CD4-positive, alpha-beta T cell treated with Interleukin-4 for 1 hour (primary cell): ENCODE results near the gene ZMYND8.
A peak's percentile ranks its signal among the peaks of the same experiment; 100 is the strongest.
"Not testable (repeated sequence)": the region's sequence is repeated elsewhere in the genome, so short reads cannot be mapped to it uniquely, and the experiment has no call there.

ENCODE experiments used
- DNase-seq, 2 donors: peaks; one replicate each; pipeline ENCODE4 v3.0.0-alpha.2; 2020 to 2022

Gene ZMYND8

DNA sequence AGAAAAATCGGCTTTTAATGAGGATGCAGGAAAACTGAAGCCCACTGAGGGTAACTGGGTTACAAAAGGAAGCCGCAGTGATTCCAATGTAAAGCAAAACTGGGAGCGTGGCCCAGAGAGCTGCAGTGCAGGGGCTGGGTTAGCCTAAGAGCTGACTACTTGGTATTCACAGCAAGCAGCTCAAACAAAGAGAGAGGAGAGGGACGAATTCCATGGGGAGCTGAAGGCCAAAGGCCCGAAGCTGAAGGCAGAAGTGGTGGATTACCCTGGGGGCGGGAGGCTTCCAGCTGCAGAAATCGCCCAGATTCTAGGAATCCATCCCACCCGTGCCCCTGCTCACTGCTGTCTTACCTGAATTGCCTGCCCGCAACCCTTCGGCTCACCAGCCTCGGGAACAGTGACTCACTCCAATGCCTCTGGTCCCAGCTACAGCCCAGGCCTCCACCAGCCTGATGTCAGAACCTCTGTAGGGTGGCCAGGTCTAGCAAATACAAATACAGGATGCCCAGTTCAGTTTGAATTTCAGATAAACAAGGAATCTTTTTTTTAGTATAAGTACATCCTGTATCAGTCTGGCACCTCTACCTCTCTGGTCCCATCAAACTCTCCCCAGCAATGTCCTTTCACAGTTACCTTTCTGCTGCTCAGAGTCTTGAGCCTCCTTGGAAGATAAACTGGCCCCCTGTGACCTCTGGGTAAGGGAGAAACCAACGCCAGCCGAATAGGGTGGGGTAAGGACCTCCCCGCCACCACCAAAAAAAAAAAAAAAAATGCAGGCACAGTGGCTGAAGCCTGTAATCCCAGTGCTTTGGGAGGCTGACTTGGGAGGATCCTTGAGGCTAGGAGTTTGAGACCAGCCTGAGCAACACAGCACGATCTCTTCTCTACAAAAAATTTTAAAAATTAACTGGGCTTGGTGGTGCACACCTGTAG lies 14.6 kb upstream of the ZMYND8 start:
- DNase-seq, result no peak

DNA sequence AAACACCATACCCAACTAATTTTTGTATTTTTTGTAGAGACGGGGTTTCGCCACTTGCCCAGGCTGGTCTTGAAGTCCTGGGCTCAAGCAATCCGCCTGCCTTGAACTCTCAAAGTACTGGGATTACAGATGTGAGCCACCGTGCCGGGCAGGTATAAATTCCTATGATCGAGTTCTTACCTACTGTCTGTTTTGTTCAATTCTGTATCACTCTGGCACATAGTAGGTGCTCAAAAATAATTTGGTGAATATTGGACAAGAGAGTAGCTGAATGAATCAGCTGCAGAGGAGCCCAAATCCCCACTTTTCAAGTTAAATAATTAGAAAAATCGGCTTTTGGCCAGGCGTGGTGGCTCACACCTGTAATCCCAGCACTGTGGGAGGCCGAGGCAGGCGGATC lies 13.7 kb upstream of the ZMYND8 start:
- no peak for DNase-seq

DNA sequence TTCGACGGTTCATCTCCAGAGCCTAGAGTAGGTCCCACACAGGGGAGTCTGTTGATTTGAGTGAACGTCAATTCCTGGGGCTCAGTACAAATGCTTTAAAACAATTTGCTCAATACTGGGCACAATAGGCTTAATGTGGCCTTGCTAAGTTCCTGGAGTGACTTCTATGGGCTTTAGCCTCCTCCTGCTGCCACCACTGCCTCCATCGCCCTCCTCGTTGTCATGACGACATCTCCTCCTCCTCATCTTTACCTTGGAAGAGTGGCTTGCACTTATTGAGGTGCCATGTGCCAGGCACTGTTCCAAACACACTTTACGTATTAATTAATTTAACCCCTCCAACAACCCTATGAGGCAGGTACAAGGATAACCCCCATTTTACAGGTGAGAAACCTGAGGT lies 11.8 kb upstream of the ZMYND8 start:
- DNase-seq, result no peak

DNA sequence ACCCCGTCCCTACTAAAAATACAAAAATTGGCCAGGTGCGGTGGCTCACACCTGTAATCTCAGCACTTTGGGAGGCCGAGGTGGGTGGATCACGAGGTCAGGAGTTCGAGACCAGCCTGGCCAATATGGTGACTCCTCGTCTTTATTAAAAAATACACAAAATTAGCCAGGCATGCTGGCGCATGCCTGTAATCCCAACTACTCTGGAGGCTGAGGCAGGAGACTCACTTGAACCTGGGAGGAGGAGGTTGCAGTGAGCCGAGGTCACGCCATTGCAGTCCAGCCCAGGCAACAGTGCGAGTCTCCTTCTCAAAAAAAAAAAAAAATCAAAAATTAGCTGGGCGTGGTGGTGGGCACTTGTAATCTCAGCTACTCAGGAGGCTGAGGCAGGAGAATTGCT lies 9.8 kb upstream of the ZMYND8 start:
- DNase-seq, result not testable (repeated sequence)

DNA sequence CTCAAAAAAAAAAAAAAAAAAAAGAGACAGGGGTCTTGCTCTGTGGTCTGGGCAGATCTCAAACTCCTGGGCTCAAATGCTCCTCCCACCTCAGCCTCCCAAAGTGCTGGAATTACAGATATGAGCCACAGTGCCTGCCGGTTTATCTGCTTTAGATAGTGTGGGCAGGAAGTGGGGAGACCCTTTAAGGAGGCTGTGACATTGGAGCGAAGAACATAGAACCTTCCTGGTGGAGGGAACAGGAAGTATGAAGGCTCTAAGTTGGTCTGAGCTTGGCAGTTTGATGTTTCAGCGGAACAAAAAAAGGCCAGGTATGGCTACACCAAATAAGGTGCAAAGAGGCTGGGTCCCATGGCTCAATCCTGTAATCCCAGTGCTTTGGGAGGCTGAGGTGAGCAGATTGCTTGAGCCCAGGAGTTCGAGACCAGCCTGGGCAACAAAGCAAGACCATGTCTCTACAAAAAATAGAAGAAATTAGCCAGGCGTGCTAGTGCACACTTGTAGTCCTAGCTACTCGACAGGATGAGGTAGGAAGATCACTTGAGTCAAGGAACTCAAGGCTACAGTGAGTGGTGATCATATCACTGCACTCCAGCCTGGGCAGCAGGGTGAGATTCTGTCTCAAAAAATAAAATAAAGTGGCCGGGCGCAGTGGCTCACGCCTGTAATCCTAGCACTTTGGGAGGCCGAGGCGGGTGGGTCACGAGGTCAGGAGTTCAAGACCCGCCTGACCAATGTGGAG lies 8.7 kb upstream of the ZMYND8 start:
- DNase-seq, result no peak

DNA sequence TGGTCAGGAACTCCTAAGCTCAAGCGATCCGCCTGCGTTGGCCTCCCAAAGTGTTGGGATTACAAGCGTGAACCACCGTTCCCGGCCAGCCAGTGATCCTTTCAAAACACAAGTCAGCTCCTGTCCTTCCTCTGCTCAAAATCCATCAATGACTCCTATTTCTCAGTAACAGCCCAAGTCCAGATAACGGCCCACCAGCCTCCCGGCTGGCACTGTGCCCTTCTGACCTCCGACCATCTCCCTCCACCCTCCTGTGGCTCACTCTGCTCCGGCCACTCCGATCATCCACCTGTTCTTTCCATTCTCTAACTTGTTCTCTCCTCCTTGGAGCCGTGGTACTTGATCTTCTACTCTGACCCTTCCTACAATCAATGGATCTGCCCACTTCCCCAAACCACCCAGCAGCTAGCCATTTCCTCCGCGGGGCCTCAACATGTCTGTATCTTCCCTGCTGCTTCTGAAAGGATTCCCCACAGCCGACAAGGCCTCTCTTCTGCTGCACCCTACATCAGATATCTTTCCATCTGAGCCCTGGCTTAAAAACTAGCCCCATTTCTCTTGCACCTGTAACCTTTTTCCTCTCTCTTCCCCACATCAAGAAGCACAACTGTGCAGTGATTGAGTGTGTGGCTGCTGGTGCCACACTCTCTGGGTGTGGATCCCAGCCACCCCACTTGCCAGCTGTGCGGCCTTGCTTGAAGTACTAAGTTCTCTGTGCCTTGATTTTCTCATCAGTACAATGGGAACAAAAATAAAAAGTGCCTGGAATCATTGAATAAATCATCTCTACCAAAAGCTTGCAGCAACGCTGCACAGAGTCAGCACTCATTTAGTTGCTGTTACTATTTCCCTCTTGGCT lies 6.1 kb upstream of the ZMYND8 start:
- DNase-seq, result no peak

DNA sequence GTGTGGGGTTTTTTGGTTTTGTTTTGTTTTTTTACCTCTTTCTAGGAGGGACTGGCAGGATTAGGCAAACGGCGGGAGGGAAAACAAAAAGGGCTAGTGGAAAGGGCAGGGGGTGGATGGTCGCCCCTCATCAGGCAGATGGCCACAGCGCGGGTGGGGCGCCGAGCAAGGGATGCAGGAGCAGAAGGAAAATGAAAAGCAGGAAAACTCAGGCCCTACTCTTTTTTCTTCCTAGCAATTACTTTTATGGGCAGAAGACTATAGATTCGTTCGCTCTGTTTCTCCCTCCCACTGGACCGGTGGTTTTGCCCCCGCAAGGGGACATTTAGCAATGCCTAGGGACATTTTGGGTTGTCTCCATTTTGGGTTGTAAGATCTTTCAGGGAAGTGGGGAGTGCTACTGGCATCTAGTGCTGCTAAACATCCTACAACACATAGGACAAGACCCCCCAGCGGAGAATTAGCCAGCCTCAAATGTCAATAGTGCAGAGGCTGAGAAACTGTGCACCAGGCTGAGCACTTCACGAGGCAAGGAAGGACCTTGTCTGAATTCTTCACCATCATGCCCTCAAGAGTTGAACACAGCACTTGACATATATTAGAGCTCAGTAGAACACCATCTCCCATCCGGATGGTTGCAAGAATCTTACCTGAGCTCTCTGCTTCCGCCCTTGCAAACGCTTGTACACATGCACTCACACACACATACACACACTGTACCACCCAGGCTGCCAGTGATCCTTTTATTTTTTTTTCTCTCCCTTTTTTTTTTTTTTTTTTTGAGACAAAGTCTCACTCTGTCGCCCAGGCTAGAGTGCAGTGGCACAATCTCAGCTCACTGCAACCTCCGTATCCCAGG lies 4.8 kb upstream of the ZMYND8 start:
- DNase-seq, result no peak

DNA sequence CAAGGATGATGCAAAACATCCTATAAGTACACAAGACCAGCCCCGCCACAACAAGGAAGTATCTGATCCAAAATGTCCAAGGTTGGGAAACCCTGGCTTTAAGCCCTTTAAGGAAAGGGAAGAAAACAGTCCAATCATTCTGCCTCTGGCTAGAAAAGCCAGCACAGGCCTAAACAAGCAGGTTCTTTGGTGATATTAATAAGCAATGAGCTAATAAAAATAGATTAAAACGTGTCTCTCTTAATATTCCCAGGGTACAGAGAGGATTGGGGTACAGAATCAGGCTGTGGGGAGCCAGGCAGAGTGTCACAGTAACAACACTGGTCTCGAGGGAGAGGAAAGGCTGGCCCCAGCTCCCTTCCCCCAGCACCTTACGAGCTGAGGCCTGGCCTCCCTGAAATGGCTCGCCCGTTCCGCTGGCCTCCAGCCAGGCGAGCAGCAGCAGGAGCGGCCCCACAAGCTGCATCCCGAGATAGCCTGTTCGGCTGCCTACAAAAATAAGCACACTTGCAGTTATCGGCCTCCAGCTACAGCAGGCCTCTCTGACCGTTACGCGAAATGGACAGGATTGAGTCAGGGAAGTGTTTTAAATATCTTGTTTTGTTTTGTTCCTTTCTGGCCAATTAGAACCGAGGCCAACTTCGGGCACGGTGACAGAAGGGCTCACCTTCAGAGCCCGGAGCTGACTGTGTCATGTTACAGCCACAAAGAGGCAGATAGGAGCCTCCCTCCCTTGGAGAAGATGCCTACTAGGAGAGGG lies 4.0 kb upstream of the ZMYND8 start:
- DNase-seq, result peak in 1 of 2 donors; percentile 27

DNA sequence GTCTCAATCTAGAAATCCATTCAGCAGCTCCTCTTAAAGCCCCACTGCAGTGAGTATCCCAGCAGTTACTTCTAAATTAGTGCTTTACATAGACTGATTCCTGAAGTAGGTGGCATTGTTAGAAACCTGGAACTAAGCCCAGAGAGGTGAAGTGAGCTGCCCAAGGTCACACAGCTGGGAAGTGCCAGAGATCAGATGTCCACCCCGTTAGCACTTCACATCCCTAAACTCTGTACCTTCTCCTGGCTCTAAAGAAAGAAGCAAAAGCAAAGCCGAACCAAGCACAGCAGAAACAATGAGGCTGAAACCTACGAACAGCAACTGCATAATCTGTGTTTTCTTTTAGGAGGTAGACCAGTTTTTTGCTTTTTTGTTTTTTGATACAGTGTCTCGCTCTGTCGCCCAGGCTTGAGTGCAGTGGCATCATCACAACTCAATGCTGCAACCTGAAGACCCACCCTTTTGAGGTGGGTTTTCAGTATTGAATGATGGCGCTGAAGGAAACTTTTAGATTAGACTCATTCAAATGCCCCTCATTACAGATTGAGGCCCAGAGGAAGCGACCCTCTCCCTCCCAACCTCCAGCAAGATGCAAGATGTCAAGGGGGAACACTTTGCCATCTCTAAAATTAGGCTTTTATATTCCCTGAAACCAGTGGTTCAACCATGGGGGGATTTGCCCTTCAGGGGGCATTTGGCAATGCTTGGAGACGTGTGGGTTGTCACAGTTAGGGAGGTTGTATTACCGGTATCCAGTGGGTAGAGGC lies 3.2 kb upstream of the ZMYND8 start:
- DNase-seq, result no peak

DNA sequence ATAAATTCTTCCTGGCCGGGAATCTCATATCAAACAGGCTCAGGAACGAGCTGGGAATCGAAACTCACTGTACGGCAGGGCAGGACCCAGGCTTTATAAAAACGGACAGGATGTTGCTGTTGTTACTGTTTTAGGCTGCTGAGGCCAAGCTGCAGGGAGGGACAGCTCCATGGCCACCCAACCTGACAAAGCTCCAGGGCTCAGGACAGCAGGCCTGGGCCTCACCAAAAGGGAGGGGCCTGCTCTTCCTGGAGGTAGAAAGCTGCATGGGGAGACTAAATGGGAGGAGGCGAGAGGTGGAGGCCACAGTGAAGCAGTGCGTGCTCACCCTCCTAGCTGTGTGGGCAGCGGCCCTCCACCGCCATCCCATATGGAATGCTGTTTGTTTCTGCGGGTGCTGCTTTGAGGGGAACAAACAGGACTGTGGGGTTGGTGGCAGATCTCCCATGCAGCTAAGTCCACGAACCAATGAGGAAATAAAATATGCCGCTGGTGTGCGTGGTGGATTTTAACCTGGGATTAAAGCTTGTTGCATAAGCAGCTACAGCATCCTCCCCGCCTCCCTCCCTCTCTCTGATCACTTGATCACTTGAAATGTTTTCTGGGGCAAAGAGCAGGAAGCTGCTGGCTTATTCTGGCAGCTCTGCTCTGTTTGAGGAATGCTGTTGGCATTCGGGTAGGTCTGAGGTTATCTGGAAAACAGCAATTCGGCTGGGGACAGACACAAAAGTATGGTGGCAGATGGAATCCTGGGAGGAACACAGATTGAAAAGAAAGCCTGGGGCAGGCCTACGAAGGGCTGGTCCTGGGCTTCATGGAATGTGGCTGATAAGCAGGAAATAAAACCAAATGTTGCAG lies 2.4 kb upstream of the ZMYND8 start:
- no peak for DNase-seq

DNA sequence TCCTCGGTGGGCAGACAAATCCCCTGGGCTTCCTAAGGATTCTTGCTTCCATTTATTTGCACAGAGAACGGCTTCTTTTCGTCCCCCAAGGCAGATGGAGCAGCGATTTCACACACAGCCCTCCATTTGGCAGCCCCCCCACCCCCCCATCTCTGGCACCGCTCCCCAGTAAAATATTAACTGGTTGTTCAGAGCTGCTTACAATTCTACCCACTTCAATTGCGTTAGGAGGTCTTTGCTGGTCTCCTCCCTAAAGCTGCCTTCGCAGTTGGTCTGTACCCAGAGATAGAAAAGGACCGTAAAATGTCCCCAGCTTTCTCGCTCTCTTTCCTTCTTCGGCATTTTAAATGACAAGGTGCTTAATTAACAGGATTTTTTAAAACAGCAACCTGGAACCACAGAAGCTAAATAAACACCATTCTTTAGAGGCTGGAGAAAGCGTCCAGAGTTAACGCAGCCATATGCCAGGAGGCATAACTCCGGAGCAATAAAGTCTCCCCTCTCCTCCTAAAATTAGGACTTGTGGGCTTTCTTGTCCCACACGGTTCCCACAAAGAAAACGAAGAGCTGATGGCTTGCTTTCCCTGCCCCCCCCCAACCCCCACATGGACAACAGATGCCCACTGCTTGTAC lies 1.7 kb upstream of the ZMYND8 start:
- no peak for DNase-seq

DNA sequence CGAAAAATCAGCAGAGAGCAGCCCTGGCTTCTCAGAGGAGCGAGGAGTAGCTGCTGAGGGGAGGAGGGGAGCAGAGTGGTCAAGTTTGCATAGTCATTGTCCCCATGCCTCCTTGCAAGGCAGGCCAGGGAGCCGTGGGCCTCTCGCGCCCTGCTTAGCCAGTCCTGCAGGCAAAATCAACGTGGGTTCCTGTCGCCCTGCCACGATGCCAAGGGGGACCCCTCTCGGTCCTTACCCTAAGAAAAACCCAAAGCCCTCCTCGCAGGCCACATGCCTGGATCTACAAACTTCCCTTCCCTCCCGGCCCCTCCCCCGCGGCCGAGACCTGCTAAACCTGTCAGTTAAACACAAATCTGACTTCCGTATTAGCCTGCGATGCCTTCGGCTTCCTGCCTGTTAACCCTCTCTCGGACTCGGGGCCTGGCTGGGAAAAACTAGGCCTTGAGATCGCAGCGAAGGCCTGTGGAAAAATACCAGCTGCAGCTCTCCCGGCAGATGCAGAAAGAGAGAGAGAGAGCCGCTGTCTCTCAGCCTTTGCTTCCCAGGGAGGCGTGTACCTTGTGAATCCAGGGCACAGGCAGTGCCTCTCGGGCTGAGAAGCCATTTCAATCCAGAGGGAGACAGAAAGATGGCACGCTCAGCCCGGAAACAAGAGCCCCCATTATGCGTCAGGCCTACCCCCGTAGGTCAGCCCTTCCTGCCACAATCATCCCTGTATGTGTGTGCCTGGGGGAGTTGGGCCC lies 968 bp upstream of the ZMYND8 start:
- peak; percentile 49 to 68 for DNase-seq

DNA sequence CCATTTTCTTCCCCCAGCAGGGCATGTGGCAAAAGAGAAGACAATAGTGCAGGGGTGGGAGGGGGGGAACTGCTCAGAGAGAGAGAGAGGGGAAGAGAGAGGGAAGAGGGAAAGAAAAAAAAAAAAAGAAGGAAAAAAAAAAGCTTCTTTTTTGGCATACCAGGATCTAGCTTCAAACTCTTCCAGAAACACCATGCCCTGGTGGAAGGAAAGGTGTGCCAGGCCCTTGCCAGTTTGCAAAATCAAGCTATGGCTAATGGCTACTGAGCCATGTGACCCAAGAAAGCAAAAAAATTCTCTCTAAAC lies 326 bp downstream of the ZMYND8 start:
- DNase-seq, result no peak

DNA sequence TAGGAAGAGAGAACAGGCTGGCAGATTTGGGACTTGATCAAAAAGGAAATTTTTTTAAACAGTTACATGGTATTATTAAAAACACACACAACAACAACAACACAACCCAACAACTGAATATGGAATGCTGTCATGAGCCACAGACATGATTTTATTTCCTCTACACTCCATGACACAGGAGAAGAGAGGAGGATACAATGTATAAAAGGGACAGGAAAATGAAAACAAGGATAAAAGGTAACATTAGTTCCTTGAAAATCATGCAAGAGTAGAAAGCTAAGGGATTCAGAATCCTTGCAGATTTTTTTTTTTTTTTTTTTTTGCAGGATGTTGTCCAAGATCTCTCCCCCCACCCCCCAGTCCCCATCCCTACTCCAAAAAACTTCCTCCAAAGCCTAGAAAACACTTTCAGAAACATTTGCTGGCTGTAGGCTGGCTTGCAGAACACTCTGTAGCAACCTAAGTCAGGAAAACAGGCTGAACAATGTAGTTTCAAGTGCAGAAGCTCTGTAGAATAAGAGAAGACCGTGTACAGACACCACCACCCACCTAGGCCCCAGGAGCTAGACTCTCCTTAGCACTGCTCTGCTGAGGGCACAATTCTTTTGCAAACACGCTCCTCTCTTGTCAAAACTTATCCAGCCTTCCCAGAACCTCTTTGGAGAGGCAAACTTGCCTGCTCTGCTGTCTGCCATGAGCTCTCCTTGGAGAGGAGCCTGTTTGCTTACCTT lies 845 bp downstream of the ZMYND8 start:
- no peak for DNase-seq

DNA sequence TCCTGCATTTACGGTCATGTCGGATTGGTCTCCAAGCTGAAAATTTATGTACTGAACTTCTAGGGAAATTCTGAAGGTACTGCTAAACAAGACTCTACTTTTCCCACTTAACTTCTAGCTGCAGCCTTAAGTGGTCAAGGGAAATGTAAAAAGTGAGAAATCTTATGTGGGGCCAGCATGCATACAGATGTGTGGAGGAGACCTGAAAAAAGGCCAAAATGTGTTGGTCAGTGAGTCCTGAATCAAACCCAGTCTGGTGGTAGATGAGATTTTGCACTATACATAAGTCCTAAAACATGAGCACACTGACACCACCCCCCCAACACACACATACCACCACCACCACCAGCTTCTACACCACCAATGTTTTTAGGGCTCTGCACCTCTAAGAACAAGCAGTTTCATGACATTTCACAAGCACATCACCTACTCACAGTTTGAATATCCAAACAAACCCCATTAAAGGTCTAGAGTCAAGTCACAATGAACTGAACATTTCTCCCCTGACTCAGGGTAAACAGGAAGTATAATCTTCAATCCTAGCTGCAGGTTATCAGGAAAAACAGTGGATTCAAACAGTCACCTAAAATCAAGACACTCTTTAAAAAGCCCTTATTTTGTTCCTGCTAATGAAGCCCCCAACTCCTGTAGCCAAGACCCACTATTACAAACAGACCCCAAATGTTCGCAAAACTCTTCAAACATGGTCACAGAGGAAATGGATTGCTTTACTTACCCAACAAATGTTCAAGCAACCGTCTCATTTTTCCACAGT lies 1.6 kb downstream of the ZMYND8 start:
- DNase-seq, result no peak

DNA sequence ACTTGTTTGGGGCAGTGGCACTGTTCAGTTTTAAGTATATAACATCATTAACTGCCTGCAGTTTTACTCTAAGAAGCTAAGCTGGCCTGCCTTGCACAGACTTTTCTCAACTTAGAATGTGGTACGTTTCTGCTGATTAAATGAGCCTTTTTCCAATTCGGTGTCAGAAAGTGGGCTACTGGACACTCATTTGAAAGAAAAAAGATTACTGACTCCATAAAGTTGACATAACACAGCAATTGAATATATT lies 2.1 kb downstream of the ZMYND8 start:
- no peak for DNase-seq

DNA sequence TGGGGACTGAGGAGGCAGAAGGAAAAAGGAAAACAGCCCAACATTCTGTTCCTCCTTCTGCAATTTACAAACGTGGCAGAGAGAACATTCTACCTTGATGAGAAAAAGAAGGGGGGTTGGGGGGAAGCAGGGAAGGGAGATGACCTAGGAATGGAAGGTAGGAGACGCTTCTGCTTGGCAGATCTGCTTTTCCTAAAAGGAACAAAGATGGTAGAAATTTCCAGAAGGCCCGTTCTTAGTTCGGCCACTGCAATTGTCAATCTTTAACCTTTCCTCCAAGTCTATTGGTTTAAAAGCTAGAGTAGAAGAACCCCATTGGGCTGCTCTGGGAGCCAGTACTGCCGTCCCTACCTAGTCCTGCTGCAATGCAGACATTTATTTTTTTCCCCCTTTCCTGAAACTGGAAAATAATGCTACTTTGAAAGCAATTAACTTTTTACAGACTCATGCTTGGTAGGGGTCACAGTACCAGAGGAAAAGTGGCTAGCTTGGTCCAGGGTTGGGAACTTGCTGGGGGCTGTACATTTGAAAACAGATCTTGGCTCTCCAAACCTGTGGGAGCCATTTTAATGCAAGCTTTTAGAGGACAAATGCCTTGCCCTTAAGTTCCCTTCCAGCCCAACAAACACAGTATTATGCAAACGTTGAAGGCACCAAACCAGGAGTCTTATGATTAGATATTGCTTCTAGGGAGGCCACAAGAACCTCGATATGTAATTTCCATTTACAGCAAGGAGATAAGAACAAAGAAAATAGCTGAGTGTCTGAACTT lies 2.6 kb downstream of the ZMYND8 start:
- no peak for DNase-seq
